Epithelial cell of esophagus (primary cell): ENCODE results near the gene DMBX1.

ENCODE experiments used
- DNase-seq: peaks from one replicate; pipeline ENCODE4 v3.0.0; 2010; ENCODE audit warnings: low read depth
- H3K4me3 ChIP-seq: 2 replicates; pipeline ENCODE4 v1.5.1; 2011; ENCODE audit warnings: mild to moderate bottlenecking, low read length, control low read depth
- TF ChIP-seq, protein P1 (sequence below): IDR thresholded peaks from 2 replicates; pipeline ENCODE4 v1.5.1; 2011; ENCODE audit warnings: low read depth, mild to moderate bottlenecking, low read length, control low read depth, inconsistent platforms; ENCODE audit not compliant: insufficient read depth; ENCODE audit errors: missing control alignments

DMBX1 gene

DNA sequence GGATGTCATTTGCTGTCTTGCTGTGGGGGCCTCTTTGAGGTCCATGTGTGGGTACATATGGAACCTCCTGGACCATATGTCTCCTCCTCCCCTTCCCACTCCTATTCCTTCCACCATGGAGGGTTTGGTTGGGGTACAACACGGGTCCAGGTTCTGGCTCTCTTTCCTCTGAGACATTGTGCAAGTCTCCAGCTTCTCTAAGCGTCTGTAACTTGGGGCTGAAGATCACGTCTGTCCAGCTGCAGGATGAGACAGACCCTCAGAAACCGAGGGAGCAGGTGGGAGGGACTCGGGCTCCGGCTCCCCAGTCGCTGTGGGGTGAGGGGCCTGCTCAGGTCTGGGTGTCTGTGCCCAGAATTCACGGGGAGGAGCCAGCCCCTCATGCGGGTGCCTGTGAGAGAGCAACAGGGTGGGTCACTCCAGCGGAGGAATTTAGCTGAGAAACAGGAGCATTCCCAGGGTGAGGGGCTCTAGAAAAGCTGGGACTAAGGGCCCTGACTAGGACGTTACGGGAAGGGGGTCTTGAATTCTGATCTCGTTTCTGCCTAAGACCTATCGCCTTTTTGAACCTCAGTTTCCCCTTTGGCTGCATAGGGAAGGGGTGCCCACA lies 42.0 kb upstream of the DMBX1 start:
- TF ChIP-seq, protein P1, sequence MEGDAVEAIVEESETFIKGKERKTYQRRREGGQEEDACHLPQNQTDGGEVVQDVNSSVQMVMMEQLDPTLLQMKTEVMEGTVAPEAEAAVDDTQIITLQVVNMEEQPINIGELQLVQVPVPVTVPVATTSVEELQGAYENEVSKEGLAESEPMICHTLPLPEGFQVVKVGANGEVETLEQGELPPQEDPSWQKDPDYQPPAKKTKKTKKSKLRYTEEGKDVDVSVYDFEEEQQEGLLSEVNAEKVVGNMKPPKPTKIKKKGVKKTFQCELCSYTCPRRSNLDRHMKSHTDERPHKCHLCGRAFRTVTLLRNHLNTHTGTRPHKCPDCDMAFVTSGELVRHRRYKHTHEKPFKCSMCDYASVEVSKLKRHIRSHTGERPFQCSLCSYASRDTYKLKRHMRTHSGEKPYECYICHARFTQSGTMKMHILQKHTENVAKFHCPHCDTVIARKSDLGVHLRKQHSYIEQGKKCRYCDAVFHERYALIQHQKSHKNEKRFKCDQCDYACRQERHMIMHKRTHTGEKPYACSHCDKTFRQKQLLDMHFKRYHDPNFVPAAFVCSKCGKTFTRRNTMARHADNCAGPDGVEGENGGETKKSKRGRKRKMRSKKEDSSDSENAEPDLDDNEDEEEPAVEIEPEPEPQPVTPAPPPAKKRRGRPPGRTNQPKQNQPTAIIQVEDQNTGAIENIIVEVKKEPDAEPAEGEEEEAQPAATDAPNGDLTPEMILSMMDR = no peak
- no peak overlapping the region for H3K4me3 ChIP-seq
- no peak for DNase-seq

DNA sequence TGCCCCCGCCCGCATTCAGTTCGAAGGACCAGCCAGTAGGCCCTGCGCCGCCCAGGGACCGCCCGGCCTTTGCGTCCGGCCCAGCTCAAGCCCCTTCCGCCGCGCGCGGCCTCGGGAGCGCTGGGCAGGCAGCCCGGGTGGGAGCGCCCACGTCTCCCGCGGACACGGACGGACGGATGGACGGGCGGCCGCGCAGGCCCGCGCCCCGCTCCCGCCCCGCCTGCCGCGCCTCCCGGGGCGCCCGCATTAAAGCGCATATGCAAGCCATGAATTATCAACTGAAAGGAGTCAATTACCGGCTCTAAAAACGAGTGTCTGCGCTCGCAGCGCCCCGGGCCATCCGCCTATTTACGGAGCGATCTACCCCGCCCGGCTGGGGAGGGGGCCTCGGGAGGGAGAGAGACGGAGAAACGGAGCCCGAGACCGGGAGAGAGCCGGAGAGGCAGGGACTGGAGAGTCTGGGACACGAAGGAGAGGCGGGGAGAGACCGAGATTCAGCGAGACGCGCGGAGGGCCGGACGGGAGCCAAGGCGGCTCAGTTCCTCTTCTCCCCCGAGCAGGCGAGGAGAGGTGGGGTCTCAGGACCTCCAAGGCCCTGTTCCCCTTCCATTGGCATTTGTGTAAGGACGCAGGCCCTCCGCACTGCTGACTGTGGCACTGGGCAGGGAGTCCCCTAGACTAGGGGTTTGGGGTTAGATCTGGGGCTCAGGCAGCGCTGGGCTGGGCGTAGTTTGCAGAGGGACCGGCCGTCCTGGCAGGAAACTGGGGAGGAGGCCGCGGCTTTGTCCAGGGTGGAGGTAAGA lies 41.3 kb upstream of the DMBX1 start:
- TF ChIP-seq, protein P1 = no peak
- no peak for DNase-seq
- H3K4me3 ChIP-seq = no peak overlapping the region

DNA sequence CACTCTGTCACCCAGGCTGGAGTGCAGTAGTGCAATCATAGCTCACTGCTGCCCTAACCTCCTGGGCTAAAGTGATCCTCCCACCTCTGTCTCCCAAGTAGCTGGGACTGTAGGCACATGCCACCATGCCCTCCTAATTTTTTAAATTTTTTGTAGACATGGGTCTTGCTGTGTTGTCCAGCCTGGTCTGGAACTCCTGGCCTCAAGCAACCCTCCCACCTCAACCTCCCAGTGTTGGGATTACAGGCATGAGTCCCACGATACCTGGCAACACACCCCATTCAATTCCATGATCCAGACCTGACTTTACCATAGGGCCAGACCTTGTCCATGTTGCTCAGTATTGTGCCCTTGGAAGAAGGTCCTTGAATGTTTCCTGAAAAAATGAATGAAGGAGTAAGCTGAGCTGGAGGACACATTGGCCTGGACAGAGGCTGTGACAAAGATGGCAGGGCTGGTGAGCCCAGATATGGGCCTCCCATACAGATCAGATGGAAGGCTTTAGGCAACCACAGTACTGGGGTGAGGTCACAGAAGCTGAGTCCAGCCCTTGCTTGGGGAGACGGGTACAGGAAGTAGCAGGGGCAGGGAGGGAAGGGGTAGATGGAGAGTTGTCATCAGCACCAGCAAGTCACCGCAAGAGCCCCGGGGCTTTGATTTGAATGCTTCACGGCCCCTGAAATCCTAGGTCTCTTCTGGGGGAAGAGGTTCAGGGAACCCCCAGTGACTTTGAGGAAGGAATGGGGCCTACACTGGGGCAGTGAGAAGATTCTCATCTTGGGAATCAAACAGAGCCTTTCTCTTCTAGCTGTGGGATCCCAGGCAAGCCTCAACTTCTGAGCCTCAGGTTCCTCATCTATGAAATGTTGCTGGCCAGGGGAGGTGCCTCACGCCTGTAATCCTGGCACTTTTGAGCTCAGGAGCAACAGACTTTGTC lies 40.1 kb upstream of the DMBX1 start:
- no peak for DNase-seq
- no peak overlapping the region for H3K4me3 ChIP-seq
- TF ChIP-seq, protein P1 = no peak

DNA sequence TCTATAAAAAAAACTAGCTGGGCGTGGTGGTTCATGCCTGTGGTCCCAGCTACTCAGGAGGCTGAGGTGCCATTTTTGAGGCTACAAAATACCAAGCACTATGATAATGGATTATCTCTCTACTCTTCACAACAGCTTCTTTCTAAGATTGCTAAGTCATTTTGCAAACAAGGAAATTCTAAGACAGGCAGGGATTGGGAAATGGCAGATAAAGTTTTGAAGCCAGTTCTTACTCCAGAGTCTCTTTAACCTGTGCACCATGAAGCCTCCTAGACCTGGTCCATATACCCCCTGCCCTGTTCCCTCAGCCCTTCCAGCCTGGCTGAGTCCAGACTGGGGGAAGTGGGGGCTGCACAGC lies 39.5 kb upstream of the DMBX1 start:
- TF ChIP-seq, protein P1 = no peak
- no peak for DNase-seq
- H3K4me3 ChIP-seq = no peak overlapping the region

DNA sequence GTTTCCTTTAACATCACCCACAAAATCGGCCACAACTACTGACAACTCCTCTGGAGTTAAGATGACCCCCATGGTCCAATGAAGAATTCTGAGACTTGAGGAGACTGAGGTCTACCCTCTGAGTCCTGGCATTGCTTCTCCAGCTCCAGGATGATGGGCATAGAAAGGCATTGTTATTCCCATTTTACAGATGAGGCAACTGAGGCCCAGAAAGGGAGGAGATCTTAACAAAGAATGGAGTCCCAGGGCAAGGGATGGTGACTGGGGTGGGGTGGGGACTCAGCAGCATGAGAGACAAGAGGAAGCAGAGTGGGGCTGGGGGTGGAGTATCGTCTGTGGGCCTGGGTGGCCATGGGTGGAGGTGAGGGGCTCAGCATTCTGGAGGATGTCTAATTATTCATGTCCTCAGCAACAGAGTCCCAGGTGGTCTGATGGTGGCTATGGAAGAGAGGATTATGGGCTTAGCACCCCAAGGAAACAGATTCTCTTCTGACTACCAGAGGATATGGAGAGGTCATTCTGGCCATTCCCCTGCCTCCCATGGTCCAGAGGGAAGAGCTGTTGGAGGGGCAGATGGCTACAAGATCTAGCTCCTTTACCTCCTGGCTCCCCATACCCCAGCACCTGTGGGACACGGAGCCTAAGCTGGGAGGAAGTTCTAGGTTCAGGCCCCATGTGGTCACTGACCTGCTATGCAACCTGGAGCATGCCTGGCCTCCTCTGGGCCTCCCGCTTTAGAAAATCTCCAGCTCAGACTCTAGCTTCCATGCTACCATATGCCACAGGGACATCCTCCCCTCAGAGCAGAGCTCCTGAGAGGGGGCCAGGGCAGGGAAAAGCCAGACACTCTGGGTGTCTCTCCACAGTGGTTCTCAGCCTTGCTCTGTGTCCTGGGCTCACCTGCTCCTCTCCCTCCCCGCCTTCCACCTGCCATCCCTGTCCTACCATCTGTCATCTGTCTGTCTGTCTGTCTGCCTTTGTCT lies 37.4 kb upstream of the DMBX1 start:
- TF ChIP-seq, protein P1 = no peak
- DNase-seq = no peak
- no peak overlapping the region for H3K4me3 ChIP-seq

DNA sequence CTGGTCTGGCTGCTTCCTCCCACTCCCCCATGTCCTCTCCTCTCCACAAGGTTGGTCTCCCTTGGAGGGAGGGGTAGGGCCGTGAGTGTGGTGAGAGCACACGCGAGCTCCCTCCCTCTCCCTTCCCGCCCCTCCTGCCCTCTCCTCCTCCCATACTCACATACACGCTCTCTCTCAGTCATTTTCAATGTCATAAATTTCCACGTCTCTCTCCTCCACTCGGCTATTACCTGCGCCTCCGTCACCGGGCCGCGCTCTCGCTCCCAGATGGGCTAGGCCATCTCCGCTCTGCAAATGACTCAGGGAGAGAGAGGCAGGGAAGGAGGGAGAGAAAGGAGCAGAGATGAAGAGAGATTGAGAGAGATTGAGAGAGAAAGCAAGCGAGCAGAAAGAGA lies 36.7 kb upstream of the DMBX1 start:
- no peak for DNase-seq
- TF ChIP-seq, protein P1 = no peak
- no peak overlapping the region for H3K4me3 ChIP-seq
